Measurements from ENCODE around the gene VPS35L. TPM values are rescaled to one million over a fixed set of nuclear protein-coding genes. Genes with fewer than 3 reads are reported as not detected.
"Not testable (repeated sequence)": the region's sequence is repeated elsewhere in the genome, so short reads cannot be mapped to it uniquely, and the experiment has no call there.

Gene VPS35L
- total and polyA plus RNA-seq, 2 experiments from 2014 or later, result 47.5 to 52.8 TPM

DNA sequence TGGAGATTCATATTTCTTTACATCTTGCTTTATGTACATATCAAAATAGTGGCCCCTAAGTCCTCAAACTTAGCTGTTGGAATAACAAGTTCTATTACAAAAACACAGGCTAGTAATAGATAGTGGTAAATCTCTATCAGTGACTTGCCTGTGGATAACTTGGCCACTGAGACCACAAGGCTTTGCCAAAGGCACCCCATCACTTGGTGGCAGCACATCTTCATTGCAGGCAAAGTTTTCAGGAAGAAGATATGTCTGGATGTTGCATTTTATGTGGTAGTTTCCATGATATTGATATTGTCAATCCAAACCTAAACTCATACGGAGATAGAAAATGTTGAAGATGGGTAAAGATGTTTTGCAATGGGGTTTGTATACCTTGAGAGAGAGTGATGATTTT is 104.1 kb downstream of the VPS35L start:
- Histone ChIP-seq H3K4me1 (ENCODE audit: insufficient read depth) (no peaks in the 10 kb centered on the region), H3K79me2 (no peaks in the 10 kb centered on the region), H3K27me3 (no peaks in the 10 kb centered on the region), H3K4me2 (no peak overlapping the region), H4K20me1 (ENCODE audit: insufficient read depth, poor library complexity, severe bottlenecking) (no peaks in the 10 kb centered on the region), H3K27ac (no peak overlapping the region), H3K36me3 (replicated peaks; ENCODE audit: insufficient read depth, low read depth) (no peaks in the 10 kb centered on the region), H3K9me3 (ENCODE audit: low read depth) (peaks cover 3% of the 10 kb centered on the region), H2AFZ (no peak overlapping the region), H3K9me2 (replicated peaks; ENCODE audit: insufficient read depth) (no peaks in the 10 kb centered on the region), H3K4me3 (no peak overlapping the region)
- DNase-seq (ENCODE audit: low spot score), result no peak
- no peak for TF ChIP-seq CTCF (IDR thresholded peaks at IDR 0.05; ENCODE audit: poor library complexity)
- no peak for TF ChIP-seq EZH2phosphoT487 (IDR thresholded peaks at IDR 0.05; ENCODE audit: low read depth, severe bottlenecking, unreplicated experiment)
- TF ChIP-seq EZH2 (IDR thresholded peaks at IDR 0.05; ENCODE audit: borderline replicate concordance), result no peak
- 100% methylated on average over 1 of the region's 1 CpG for WGBS (ENCODE audit: low lambda C conversion rate, missing lambda C conversion rate)

DNA sequence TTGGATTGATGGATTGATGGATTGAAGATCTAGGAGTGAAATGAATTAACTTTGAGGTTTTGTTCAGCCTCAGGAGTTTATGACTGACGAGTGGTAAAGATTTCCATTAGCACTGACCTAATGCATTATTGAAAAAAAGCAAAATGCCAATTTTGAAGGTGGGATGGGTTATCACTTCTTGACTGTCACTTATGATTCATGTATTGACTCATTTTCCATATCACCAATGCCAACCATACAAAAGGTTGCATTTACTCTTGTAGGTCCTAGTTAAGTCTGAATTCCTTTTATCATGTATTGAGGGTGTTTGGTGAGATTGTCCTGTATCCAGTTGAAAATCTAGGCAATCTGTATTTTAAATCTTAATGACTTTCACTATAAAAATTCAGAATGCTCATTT is 104.9 kb downstream of the VPS35L start:
- 92% methylated on average over 1 of the region's 1 CpG for WGBS (ENCODE audit: low lambda C conversion rate, missing lambda C conversion rate)
- H3K4me1 ChIP-seq (ENCODE audit: insufficient read depth), result no peaks in the 10 kb centered on the region
- DNase-seq (ENCODE audit: low spot score), result no peak
- H3K79me2 ChIP-seq, result no peaks in the 10 kb centered on the region
- H3K9me3 ChIP-seq (ENCODE audit: low read depth), result peaks cover 7% of the 10 kb centered on the region
- no peaks in the 10 kb centered on the region for H3K9me2 ChIP-seq (replicated peaks; ENCODE audit: insufficient read depth)
- no peak for TF ChIP-seq EZH2 (IDR thresholded peaks at IDR 0.05; ENCODE audit: borderline replicate concordance)
- TF ChIP-seq EZH2phosphoT487 (IDR thresholded peaks at IDR 0.05; ENCODE audit: low read depth, severe bottlenecking, unreplicated experiment), result no peak
- no peak overlapping the region for H3K4me2 ChIP-seq
- peaks cover 3% of the 10 kb centered on the region for H3K36me3 ChIP-seq (replicated peaks; ENCODE audit: insufficient read depth, low read depth)
- H4K20me1 ChIP-seq (ENCODE audit: insufficient read depth, poor library complexity, severe bottlenecking), result no peaks in the 10 kb centered on the region
- no peak overlapping the region for H3K27ac ChIP-seq
- no peak overlapping the region for H2AFZ ChIP-seq
- H3K27me3 ChIP-seq, result no peaks in the 10 kb centered on the region
- H3K4me3 ChIP-seq, result no peak overlapping the region

DNA sequence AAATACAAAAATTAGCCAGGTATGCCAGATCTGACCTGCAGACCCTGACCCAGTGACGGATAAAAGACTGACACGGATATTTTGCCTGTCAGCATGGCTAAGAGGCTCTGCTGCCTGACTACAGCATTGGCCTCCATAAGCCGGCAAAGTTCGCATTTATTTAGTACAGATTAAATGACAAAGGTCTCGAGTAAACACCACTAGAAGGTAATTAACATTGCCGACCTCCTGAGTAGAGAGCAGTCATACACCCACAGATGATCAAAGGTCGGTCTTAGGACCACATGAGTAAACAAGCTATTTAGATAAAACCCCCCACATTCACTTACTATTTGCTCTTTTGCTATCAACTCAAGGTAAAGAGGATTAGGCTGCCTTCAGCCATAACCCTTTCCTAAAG is 106.8 kb downstream of the VPS35L start:
- Histone ChIP-seq H3K4me3 (no peak overlapping the region), H3K4me1 (ENCODE audit: insufficient read depth) (no peaks in the 10 kb centered on the region), H3K9me3 (ENCODE audit: low read depth) (peaks cover 7% of the 10 kb centered on the region), H3K27me3 (no peaks in the 10 kb centered on the region), H3K27ac (no peak overlapping the region), H3K9me2 (replicated peaks; ENCODE audit: insufficient read depth) (no peaks in the 10 kb centered on the region), H3K4me2 (no peak overlapping the region), H3K79me2 (no peaks in the 10 kb centered on the region), H4K20me1 (ENCODE audit: insufficient read depth, poor library complexity, severe bottlenecking) (no peaks in the 10 kb centered on the region), H2AFZ (no peak overlapping the region), H3K36me3 (replicated peaks; ENCODE audit: insufficient read depth, low read depth) (peaks cover 3% of the 10 kb centered on the region)
- DNase-seq (ENCODE audit: low spot score), result no peak
- TF ChIP-seq CTCF (IDR thresholded peaks at IDR 0.05; ENCODE audit: poor library complexity) (no peak), EZH2phosphoT487 (IDR thresholded peaks at IDR 0.05; ENCODE audit: low read depth, severe bottlenecking, unreplicated experiment) (no peak), EZH2 (IDR thresholded peaks at IDR 0.05; ENCODE audit: borderline replicate concordance) (no peak)
- WGBS (ENCODE audit: low lambda C conversion rate, missing lambda C conversion rate), result 80% methylated on average over 7 of the region's 7 CpGs

- no peaks in the 10 kb centered on the region for H4K20me1 ChIP-seq (ENCODE audit: insufficient read depth, poor library complexity, severe bottlenecking)
- no peak overlapping the region for H2AFZ ChIP-seq
- H3K79me2 ChIP-seq, result no peaks in the 10 kb centered on the region
- H3K36me3 ChIP-seq (replicated peaks; ENCODE audit: insufficient read depth, low read depth), result peaks cover 3% of the 10 kb centered on the region
- H3K27me3 ChIP-seq, result no peaks in the 10 kb centered on the region
- WGBS (ENCODE audit: low lambda C conversion rate, missing lambda C conversion rate), result 95% methylated on average over 6 of the region's 6 CpGs
- peaks cover 7% of the 10 kb centered on the region for H3K9me3 ChIP-seq (ENCODE audit: low read depth)
- DNase-seq (ENCODE audit: low spot score), result no peak
- no peaks in the 10 kb centered on the region for H3K4me1 ChIP-seq (ENCODE audit: insufficient read depth)
- H3K9me2 ChIP-seq (replicated peaks; ENCODE audit: insufficient read depth), result no peaks in the 10 kb centered on the region
- TF ChIP-seq EZH2phosphoT487 (IDR thresholded peaks at IDR 0.05; ENCODE audit: low read depth, severe bottlenecking, unreplicated experiment) (no peak), EZH2 (IDR thresholded peaks at IDR 0.05; ENCODE audit: borderline replicate concordance) (no peak), CTCF (IDR thresholded peaks at IDR 0.05; ENCODE audit: poor library complexity) (no peak)
- no peak overlapping the region for H3K27ac ChIP-seq
- H3K4me3 ChIP-seq, result no peak overlapping the region
- H3K4me2 ChIP-seq, result no peak overlapping the region
Measured at GRCh38 chr16:19664166-19664565, 108.7 kb downstream of the VPS35L start.

GRCh38 chr16:19665313-19665712 is 109.8 kb downstream of the VPS35L start:
- not testable (repeated sequence) for H3K36me3 ChIP-seq (replicated peaks; ENCODE audit: insufficient read depth, low read depth); H3K9me3 ChIP-seq (ENCODE audit: low read depth); DNase-seq (ENCODE audit: low spot score)

More at GRCh38 chr16:19665313-19665712, 109.8 kb downstream of the VPS35L start:
- not testable (repeated sequence) for H3K79me2 ChIP-seq; H3K4me2 ChIP-seq; H2AFZ ChIP-seq; H3K4me3 ChIP-seq; H3K9me2 ChIP-seq (replicated peaks; ENCODE audit: insufficient read depth); H3K27me3 ChIP-seq; H3K27ac ChIP-seq; H3K4me1 ChIP-seq (ENCODE audit: insufficient read depth); H4K20me1 ChIP-seq (ENCODE audit: insufficient read depth, poor library complexity, severe bottlenecking)
- 97% methylated on average over 3 of the region's 3 CpGs for WGBS (ENCODE audit: low lambda C conversion rate, missing lambda C conversion rate)

Data from hepatocyte (in vitro differentiated cells).